DOHH2 (cell line): Measurements from ENCODE around the gene FTSJ3.
"Not testable (repeated sequence)": the region's sequence is repeated elsewhere in the genome, so short reads cannot be mapped to it uniquely, and the experiment has no call there.

Experiments
- H3F3A ChIP-seq: fragments of 200-600 bp; sonication (generic), shearing (Covaris generic); 2 replicates; pipeline ENCODE4 v1.6.0; 2016; ENCODE audit warnings: antibody characterized with exemption, mild to moderate bottlenecking; ENCODE audit not compliant: control insufficient read depth, insufficient read depth
- H3K27ac ChIP-seq: fragments of 200-600 bp; sonication (generic); 2 replicates; pipeline ENCODE4 v1.5.1; 2014; ENCODE audit warnings: low read depth, mild to moderate bottlenecking, low read length, moderate library complexity
- H3K27me3 ChIP-seq: fragments of 200-600 bp; sonication (generic); 2 replicates; pipeline ENCODE4 v1.6.1; 2014; ENCODE audit warnings: mild to moderate bottlenecking, low read length, mixed read lengths; ENCODE audit not compliant: control insufficient read depth
- H3K36me3 ChIP-seq: fragments of 200-600 bp; sonication (generic); 2 replicates; pipeline ENCODE4 v1.6.1; 2014; ENCODE audit warnings: mild to moderate bottlenecking, low read length, moderate library complexity, mixed read lengths; ENCODE audit not compliant: control insufficient read depth
- H3K4me1 ChIP-seq: fragments of 200-600 bp; sonication (generic); 2 replicates; pipeline ENCODE4 v1.6.1; 2014; ENCODE audit warnings: mild to moderate bottlenecking, low read length, mixed read lengths; ENCODE audit not compliant: control insufficient read depth
- H3K4me2 ChIP-seq: fragments of 200-600 bp; sonication (generic); 2 replicates; pipeline ENCODE4 v1.6.0; 2014; ENCODE audit warnings: mild to moderate bottlenecking, low read length, moderate library complexity
- H3K4me3 ChIP-seq: fragments of 200-600 bp; sonication (generic); 2 replicates; pipeline ENCODE4 v1.5.1; 2014; ENCODE audit warnings: mild to moderate bottlenecking, low read length, mixed read lengths
- H3K79me2 ChIP-seq: fragments of 200-600 bp; sonication (generic); 2 replicates; pipeline ENCODE4 v1.6.1; 2014; ENCODE audit warnings: mild to moderate bottlenecking, low read length, mixed read lengths; ENCODE audit not compliant: control insufficient read depth
- H3K9me2 ChIP-seq: fragments of 200-600 bp; sonication (generic); replicated peaks from 2 replicates; pipeline ENCODE4 v1.6.1; 2014; ENCODE audit warnings: mild to moderate bottlenecking, low read length, mixed read lengths; ENCODE audit not compliant: control insufficient read depth
- H3K9me3 ChIP-seq: fragments of 200-600 bp; sonication (generic); 2 replicates; pipeline ENCODE4 v1.6.1; 2014; ENCODE audit warnings: antibody characterized with exemption, low read length, mixed read lengths; ENCODE audit not compliant: control insufficient read depth, insufficient read depth
- H4K20me1 ChIP-seq: fragments of 200-600 bp; sonication (generic); 2 replicates; pipeline ENCODE4 v1.6.0; 2014; ENCODE audit warnings: low read depth, mild to moderate bottlenecking, antibody characterized with exemption, low read length, moderate library complexity; ENCODE audit not compliant: control insufficient read depth, insufficient read depth
- EZH2phosphoT487 ChIP-seq: fragments of 200-600 bp; sonication (generic); IDR thresholded peaks from 2 replicates; pipeline ENCODE4 v1.6.1; 2017; ENCODE audit warnings: borderline replicate concordance, mild to moderate bottlenecking, antibody characterized with exemption, low read length, moderate library complexity, mixed read lengths
- TF ChIP-seq, protein P1 (sequence below): fragments of 200-600 bp; sonication (generic); IDR thresholded peaks from one replicate; pipeline ENCODE4 v1.5.1; 2014; ENCODE audit warnings: antibody characterized with exemption, mild to moderate bottlenecking, low read depth, low read length; ENCODE audit not compliant: poor library complexity, severe bottlenecking

The FTSJ3 gene, protein sequence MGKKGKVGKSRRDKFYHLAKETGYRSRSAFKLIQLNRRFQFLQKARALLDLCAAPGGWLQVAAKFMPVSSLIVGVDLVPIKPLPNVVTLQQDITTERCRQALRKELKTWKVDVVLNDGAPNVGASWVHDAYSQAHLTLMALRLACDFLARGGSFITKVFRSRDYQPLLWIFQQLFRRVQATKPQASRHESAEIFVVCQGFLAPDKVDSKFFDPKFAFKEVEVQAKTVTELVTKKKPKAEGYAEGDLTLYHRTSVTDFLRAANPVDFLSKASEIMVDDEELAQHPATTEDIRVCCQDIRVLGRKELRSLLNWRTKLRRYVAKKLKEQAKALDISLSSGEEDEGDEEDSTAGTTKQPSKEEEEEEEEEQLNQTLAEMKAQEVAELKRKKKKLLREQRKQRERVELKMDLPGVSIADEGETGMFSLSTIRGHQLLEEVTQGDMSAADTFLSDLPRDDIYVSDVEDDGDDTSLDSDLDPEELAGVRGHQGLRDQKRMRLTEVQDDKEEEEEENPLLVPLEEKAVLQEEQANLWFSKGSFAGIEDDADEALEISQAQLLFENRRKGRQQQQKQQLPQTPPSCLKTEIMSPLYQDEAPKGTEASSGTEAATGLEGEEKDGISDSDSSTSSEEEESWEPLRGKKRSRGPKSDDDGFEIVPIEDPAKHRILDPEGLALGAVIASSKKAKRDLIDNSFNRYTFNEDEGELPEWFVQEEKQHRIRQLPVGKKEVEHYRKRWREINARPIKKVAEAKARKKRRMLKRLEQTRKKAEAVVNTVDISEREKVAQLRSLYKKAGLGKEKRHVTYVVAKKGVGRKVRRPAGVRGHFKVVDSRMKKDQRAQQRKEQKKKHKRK

DNA sequence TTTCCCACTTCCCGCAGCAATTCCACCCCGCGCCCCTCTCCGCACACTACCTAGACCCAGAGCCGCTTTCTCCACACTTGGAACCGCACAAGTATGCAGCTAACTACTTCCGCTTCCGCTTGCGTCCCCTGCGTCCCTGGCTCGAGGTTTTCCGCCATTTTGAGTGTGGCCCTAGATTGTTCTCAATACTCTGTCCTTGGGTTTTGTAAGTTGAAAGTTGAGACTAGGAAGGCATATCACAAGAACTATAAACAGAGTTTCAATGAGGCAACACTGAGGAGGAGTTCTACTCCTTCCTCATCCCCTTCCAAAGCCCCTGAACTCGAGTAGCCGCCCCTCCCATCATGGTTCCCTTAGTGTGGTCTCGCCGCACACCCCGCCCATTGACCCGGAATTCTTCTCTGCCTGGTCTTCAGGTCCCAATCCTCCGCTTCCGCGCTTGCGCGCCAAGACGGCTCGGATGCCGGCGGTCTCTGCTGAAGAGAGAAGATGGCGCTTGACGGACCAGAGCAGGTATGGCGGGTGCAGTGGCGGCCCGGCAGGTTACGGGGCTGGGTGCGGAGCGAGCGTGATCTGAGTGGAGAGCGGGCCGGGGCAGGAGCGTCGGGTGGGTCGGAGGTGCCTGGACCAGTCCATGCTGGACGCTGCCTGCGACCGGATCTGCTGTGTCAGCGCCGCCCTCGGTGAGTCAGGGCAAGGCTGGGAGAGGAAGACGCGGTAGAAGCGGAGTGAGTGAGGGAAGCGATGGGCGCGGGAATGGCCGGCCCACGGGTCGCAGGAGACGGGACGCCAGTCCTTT, at the start of gene FTSJ3, which contains the start of gene PSMC5:
TSS of gene FTSJ3 (minus strand) at position 662 of the 799 bp plus-strand sequence. CDS start 761 bp downstream, outside the sequence.
TSS of gene PSMC5 (plus strand) at position 430 of the 799 bp plus-strand sequence. CDS start at position 490, 60 bp downstream.
- TF ChIP-seq EZH2phosphoT487: no peak
- TF ChIP-seq, protein P1, sequence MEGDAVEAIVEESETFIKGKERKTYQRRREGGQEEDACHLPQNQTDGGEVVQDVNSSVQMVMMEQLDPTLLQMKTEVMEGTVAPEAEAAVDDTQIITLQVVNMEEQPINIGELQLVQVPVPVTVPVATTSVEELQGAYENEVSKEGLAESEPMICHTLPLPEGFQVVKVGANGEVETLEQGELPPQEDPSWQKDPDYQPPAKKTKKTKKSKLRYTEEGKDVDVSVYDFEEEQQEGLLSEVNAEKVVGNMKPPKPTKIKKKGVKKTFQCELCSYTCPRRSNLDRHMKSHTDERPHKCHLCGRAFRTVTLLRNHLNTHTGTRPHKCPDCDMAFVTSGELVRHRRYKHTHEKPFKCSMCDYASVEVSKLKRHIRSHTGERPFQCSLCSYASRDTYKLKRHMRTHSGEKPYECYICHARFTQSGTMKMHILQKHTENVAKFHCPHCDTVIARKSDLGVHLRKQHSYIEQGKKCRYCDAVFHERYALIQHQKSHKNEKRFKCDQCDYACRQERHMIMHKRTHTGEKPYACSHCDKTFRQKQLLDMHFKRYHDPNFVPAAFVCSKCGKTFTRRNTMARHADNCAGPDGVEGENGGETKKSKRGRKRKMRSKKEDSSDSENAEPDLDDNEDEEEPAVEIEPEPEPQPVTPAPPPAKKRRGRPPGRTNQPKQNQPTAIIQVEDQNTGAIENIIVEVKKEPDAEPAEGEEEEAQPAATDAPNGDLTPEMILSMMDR: peak; percentile 77
- Histone ChIP-seq H3F3A (peaks cover 7% of the 10 kb centered on the region; the same call in 1 of the 2 replicates), H3K4me1 (peaks cover 31% of the 10 kb centered on the region), H4K20me1 (peaks cover 7% of the 10 kb centered on the region; the same call in 1 of the 2 replicates), H3K4me2 (peak within 1 kb of the TSS; percentile 97), H3K27ac (peak within 1 kb of the TSS; percentile 72), H3K4me3 (peak within 1 kb of the TSS; percentile 85), H3K79me2 (peaks cover 60% of the 10 kb centered on the region), H3K27me3 (no peaks in the 10 kb centered on the region), H3K9me2 (no peaks in the 10 kb centered on the region), H3K36me3 (peaks cover 85% of the 10 kb centered on the region), H3K9me3 (no peaks in the 10 kb centered on the region)

DNA sequence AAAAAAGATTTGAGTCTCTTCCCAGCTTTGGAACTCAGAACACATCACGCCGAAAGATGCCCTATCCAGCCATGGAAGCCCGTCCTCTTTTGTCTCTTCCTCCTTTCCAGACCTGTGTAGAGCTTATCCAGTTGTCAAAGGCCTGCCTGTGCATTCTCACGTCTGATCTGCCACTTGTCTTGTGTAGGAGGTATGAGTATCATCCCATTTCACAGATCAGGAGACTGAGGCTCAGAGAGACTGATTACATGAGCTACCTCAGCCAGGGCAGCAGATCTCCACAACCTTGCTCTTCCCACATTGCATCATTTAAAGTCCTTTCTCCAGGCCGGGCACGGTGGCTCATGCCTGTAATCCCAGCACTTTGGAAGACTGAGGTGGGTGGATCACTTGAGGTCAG, 47.2 kb upstream of the FTSJ3 start:
- not testable (repeated sequence) for H3K36me3 ChIP-seq, H3K4me3 ChIP-seq, H3K27ac ChIP-seq, H3K9me3 ChIP-seq, H4K20me1 ChIP-seq, H3K9me2 ChIP-seq, H3F3A ChIP-seq, H3K79me2 ChIP-seq, H3K27me3 ChIP-seq, H3K4me2 ChIP-seq
- peaks cover 23% of the 10 kb centered on the region for H3K4me1 ChIP-seq

DNA sequence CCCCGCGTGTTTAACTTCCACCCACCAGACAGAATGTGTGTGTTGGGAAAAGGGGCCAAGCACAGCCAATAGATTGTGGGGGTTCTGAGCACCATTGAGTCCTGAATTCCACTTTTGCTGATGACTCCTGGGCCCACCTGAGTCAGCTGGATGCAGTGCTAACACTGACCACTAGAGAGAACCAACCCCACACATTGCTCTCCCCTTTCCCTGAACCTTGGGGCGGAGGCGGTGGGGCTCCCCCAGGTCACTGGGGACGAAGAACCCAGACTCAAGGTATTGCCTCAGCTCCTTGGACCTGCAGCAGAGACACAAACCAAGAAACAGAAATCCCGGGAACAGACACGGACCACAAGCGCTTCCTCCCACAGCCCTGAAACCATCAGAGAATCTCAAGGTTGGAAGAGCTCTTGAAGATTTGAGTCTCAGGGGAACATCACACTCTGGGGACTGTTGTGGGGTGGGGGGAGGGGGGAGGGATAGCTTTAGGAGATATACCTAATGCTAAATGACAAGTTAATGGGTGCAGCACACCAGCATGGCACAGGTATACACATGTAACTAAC, 46.7 kb upstream of the FTSJ3 start:
- not testable (repeated sequence) for H3K4me3 ChIP-seq, H3F3A ChIP-seq, H3K27ac ChIP-seq, H3K9me2 ChIP-seq, H3K36me3 ChIP-seq, H3K27me3 ChIP-seq, H4K20me1 ChIP-seq, H3K79me2 ChIP-seq, H3K4me2 ChIP-seq, H3K9me3 ChIP-seq
- H3K4me1 ChIP-seq: peaks cover 22% of the 10 kb centered on the region

DNA sequence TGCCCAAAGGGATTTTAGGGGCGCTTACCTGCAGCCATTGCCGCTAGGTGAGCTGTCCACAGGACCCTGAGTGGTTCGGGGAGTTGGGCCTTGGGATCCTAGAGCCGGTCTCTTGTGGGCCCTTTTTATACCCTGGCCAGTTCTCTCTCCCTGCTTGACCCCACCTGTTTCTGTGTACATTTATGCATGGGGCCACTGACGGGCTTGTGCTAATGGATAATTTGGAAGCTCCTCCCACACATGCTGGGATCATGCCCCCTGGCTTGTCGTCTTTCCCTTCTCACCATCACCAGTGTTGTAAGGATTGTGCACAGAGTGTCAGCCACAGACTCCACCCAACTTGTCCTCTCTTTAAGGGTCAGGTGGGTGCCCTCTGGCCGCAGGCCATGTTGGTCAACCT, 46.1 kb upstream of the FTSJ3 start, which contains the start of gene CSH2:
TSS of gene CSH2 (minus strand) at position 101 of the 400 bp plus-strand sequence. CDS start at position 38, 63 bp downstream.
- H3K4me3 ChIP-seq, H3F3A ChIP-seq, H3K36me3 ChIP-seq, H3K9me3 ChIP-seq, H3K9me2 ChIP-seq, H3K27ac ChIP-seq, H3K4me2 ChIP-seq, H3K79me2 ChIP-seq, H4K20me1 ChIP-seq, H3K27me3 ChIP-seq: not testable (repeated sequence)
- peaks cover 16% of the 10 kb centered on the region for H3K4me1 ChIP-seq

DNA sequence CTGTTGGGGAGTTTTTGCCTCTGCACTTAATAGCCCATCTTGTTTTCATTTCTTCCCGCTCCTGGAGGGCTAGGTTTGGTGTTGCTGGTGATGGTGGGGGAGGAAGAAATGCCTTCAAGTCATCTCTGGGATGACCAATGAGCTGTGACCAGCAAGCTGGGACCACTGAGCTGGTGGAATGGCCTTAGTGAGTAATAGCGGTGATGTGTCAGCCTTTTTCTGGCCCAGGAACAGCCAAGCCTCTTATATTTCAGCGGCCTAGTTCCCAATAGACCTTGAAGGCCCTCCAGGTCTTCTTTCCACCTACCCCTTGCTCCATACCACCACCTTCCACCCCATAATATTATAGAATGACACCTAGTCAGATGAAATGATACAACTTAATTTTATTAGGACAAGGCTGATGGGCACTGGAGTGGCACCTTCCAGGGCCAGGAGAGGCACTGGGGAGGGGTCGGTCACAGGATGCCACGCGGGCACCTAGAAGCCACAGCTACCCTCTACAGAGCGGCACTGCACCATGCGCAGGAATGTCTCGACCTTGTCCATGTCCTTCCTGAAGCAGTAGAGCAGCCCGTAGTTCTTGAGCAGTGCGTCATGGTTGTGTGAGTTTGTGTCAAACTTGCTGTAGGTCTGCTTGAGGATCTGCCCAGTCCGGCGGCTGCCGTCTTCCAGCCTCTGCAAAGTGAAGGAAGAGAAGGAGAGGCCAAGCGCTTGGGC, 44.3 kb upstream of the FTSJ3 start:
- H3K4me1 ChIP-seq, H4K20me1 ChIP-seq, H3K4me2 ChIP-seq, H3K9me2 ChIP-seq, H3K4me3 ChIP-seq, H3K36me3 ChIP-seq, H3K9me3 ChIP-seq, H3K27me3 ChIP-seq, H3K79me2 ChIP-seq, H3F3A ChIP-seq, H3K27ac ChIP-seq: not testable (repeated sequence)

DNA sequence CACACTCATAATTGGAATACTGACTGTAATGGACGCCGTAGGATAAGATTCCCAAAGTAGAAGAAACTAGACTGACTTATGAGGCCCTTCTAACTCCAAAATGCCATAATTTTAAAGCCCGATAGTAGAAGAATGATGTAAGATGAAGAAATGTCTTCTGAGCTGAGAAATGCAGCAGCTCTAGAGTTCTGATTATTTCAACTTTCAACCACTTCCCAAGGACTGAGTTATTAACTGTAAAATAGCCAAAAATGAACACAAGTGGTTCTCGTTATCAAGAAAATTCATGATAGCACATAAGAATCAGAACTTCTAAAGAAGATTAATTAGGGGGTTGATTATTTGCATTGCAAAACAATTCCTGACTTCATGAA, 42.8 kb upstream of the FTSJ3 start:
- H3K27ac ChIP-seq, H3K4me2 ChIP-seq, H3K79me2 ChIP-seq, H3K36me3 ChIP-seq, H3F3A ChIP-seq, H3K27me3 ChIP-seq, H3K4me3 ChIP-seq, H4K20me1 ChIP-seq, H3K9me3 ChIP-seq, H3K9me2 ChIP-seq: not testable (repeated sequence)
- peaks cover 16% of the 10 kb centered on the region for H3K4me1 ChIP-seq
